Measurements from ENCODE around the gene CPNE1.

Gene CPNE1

DNA sequence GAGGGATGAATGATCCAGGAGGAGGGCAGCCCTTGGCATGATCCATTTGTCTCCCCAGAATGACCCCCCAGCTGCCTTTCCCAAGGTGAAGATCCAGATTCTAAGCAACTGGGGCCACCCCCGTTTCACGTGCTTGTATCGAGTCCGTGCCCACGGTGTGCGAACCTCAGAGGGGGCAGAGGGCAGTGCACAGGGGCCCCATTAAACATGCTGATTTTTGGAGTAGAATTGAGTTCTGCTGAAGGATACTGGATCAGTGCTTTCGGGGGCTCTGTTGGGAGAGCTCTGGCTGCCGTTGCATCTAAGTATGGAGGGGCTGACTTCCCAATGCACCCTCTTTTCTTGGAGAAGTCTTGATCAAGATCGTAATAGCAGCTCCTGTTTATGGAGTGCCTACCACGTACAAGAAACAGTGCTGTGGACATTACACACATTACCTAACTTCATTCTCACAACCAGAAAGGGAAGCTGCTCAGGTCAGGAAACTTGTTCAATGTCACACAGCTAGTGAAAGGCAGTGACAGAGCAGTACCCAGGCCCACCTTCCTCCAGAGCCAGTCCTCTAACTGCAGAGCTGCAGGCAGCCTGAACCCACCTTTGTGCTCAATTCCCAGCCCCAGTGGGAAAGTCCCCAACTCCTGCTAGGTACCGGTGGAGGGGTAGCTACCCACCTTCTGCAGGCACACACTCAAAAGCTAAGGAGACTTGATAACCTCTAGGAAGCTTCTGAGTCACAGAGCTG lies 43.7 kb downstream of the CPNE1 start:
- no peak for DNase-seq (ENCODE audit: low read depth)

DNA sequence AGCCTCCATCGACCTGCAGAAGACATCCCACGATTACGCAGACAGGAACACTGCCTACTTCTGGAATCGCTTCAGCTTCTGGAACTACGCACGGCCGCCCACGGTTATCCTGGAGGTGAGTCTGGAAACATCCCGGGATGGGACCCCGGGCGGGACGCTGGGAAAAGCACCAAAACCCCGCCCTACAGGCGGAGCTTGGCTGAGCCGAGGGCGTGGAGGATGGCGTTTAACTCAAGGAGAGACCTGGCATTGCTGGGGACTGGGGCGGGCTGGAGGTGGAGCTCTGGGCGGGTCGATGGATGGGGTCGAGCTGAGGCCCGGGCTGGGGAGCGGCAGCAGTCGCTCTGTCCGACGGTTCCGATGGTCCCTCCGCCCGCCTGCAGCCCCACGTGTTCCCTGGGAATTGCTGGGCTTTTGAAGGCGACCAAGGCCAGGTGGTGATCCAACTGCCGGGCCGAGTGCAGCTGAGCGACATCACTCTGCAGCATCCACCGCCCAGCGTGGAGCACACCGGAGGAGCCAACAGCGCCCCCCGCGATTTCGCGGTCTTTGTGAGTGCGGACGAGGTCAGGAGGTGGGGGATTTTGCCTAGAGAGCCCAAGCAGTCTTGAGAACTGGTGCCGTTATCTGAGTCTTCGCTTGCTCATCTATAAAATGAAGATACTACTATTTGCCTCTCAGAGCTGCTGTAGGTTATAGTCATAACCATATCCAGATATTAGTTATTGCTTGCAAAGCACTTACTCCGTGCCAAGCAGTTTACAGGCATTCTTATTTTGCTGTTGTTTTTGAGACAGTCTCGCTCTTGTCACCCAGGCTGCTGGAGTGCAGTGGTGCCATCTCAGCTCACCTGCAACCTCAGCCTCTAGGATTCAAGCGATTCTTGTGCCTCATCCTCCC lies 45.3 kb downstream of the CPNE1 start:
- peak; percentile 61 for DNase-seq (ENCODE audit: low read depth)

DNA sequence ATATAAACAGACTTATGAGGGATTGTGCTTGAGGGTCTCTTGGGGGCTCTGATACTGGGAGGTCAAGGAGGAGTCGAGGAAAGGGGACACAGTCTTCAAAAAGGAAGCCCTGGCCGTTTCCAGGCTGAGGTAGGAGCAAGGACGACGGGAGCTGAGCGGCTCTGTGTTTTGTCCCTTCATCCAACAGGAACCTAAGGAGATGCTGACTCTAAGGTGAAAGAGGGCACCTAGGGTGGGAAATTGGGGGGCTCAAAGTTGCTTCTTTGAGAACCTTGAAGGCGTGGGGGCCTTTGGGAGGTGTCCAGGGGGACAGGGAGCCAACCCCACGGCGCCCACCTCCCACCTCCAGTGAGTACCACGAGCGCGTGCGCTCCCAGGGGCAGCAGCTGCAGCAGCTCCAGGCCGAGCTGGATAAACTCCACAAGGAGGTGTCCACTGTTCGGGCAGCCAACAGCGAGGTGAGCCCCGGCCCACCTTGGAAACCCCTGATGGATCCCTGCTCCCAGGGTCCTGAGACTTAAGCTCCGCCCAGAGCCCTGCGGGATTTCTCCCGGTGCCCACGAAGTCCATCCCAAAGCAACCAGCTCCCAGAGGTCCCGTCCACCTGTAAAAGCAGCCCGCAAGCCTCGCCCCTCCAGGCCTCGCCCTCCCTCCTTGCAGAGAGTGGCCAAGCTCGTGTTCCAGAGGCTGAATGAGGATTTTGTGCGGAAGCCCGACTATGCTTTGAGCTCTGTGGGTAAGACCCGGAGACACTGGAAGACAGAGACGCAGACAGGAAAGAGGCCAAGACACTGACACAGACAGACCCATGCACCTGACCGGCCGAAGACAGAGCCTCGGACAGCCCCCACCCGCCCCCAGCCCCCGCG lies 46.2 kb downstream of the CPNE1 start:
- DNase-seq (ENCODE audit: low read depth), result no peak

DNA sequence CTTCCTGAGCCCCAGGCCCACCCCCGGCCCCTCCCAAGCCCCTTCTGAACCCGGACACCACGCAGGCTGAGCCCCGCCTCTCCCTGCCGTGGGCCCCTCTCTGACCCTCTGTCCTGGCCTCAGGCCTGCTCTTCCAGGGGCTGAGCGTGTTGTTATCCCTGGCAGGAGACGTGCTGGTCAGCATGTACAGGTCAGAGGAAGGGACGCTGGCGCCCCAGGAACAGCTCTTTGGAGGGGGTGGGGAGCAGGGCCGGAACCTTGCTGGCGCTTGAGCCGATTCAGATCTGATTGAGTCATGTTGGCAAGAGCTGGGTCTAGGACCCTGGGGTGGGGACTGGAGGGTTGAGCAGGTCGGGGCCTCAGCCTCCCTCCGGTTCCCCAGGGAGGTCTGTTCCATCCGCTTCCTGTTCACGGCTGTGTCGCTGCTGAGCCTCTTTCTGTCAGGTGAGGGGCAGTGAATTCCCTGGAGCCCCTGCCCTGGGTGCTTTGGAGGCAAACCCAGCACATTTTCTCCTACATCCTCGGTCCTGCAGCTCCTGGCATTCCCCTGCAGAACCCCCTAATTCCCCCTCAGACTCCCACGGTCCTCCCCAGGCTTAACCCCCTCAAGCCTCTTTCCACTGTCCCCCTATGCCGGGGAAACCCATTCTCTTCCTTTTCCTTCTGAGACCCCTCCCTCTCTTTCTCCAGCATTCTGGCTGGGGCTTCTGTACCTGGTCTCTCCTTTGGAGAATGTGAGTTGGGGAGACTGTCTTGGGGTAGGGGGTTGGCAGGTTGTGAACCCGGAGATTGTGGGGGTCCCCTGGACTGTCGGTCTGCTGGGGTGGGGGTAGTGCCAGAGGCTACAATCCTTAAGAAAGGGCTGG lies 47.1 kb downstream of the CPNE1 start:
- no peak for DNase-seq (ENCODE audit: low read depth)

DNA sequence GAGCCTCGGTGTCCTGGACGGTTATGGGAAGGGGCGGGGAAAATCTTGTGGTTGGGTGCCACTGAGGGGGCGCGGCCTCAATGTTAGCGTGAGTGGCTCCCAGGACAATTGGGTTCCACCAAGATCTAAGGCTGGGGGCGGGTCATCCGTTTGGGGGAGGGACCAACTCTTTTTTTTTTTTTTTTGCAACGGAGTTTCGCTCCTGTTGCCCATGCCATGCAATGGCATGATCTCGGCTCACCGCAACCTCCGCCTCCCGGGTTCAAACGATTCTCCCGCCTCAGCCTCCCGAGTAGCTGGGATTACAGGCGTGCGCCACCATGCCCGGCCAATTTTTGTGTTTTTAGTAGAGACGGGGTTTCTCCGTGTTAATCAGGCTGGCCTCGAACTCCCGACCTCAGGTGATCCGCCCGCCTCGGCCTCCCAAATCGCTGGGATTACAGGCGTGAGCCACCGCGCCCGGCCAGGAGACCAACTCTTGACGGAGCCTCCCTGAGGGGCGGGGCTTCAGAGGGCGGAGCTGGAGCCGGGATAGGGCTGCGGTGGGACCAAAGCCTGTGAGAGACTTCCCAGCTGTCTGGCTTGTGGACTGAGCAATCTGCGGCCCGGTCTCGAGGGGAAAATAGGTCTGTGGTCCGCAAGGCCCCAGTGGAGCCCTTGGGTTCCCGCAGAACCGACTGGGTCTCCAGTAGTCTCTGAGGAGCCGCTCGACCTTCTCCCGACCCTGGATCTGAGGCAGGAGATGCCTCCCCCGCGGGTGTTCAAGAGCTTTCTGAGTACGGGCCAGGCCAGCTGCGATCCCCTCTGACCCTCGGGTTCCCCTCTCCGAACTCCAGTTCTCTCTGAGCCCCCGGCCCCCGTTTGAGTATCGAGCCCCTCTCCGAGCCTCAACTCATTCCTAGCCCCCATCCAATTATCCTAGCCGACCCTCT lies 48.0 kb downstream of the CPNE1 start:
- no peak for DNase-seq (ENCODE audit: low read depth)

DNA sequence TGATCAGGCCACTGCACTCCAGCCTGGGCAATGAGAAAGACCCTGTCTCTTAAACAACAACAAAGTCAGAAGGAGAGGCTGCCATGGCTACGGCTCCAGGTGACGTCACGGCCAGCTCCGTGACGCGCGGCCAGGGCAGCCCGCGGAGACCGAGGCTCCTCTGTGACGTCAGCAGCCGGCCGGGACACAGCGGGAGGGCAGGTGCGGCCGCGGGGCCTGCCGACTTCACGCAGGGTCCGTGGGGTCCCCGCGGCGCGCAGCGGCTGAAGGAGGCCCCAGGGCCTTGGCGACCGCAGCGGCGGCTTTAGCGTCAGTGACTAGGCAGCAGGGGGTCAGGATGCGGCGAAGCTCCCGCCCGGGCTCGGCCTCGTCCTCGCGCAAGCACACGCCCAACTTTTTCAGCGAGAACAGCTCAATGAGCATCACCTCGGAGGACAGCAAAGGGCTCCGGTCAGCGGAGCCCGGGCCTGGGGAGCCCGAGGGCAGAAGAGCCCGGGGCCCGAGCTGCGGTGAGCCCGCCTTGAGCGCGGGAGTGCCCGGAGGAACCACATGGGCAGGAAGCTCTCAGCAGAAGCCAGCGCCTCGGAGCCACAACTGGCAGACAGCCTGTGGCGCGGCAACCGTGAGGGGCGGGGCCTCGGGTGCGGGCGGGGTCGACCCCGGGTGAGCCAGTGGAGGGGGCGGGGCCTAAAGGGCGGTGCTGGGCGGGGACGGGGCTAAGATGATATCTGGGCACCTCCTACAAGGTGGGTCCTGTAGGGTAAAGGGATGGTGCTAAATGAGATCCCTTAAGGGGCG lies 48.8 kb downstream of the CPNE1 start, which contains the start of gene SPAG4:
SPAG4 (plus strand) TSS at position 163 of the 798 bp plus-strand sequence; CDS start at position 338, 175 bp downstream.
- DNase-seq (ENCODE audit: low read depth), result peak; percentile 100

DNA sequence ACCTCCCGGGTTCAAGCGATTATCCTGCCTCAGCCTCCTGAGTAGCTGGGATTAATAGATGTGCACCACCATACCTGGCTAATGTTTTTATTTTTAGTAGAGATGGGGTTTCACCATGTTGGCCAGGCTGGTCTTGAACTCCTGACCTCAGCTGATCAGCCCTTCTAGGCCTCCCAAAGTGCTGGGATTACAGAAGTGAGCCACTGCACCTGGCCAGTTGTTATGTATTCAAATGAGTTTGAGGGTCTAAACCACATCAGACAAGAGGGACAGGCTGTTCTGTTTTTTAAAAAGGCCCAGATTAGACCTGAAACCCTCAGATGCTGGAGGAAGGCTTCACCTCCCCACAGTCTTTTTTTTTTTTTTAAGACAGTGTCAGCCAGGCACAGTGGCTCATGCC lies 53.2 kb downstream of the CPNE1 start:
- DNase-seq (ENCODE audit: low read depth), result no peak

DNA sequence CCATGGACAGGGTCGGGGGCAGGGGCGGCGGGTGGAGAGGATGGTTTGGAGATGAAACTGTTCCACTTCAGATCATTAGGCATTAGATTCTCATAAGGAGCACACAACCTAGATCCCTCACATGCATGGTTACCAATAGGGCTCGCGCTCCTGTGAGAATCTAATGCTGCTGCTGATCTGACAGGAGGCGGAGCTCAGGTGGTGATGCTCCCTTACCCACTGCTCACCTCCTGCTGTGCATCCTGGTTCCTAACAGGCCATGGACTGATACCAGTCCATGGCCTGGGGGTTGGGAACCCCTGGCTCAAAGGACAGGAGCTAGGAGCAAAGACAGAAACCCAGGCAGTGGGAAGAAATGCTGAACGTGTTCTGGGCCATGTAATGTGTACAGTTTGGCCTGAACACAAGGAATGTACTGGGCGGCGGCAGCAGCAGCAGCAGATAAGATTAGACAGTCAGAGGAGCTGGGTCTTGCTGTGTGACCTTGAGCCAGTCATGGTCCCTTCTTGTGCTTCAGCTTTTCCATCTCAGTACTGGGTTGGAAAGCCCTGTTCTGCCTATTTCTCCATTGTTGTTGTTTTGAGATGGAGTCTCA lies 53.8 kb downstream of the CPNE1 start:
- DNase-seq (ENCODE audit: low read depth), result no peak

DNA sequence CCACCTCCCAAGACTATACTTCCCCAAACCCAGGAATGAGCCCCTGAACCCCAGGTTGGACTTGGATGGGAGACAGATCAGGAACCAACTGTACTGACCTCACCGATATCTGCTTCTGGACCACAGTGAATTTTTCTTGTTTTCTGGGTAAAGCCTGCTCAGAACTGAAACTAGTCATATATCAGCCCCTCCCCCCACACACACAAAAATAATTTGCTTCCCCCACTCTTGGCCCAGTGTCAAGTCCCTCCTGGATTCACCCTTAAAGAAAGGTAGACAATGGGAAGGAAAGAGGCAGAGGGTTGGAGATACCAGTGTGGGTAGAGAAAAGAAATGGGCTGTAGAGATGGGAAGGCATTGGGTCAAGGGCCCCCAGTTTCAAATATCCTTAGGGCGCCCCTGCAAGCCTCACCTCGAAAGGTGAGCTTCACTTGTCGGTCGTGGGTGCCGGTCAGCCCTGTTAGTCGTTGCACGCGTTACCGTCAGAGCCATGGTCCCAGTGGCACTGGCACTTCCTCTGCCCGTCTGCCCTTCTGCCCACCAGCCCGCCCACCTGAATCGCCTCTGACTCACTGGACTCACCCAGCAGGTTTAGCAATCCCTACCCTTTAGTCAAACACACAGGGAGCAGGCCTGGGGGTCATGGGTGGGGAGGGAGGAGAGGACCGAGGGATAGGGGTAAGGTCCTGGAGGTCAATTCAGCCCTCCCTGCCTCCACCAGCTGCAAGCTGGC lies 57.5 kb downstream of the CPNE1 start:
- DNase-seq (ENCODE audit: low read depth), result no peak

DNA sequence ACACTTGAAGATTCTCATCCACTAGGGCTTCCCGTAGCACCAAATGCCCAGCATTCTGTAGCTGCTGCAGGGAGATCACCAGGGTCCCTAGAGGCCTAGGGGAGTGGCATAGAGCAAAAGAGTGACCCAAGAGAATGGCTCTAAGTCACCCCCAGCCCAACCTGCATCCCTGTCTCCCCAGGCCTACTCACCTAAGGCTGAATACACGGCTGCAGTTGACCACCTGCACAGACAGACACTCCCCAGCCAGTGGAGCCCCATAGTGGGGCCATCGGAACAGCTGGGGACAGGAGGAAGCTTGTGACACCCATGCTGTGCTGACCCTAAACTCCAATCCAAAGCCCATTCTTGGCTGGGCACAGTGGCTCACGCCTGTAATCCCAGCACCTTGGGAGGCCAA lies 58.6 kb downstream of the CPNE1 start:
- no peak for DNase-seq (ENCODE audit: low read depth)

DNA sequence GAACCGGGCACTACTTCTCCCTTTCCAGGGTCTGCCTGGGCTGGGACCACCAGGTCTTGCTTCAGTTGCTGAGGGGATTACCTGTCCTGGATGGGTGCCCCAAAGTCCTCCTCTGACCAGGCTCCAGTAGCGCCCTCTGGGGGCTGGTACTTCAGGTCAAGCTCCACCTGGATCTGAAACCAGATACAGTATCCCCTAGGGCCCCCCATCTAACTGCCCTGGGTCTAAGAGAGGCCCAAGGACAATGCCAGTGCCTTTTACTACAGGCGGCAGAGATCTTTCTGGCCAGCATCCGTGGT lies 60.3 kb downstream of the CPNE1 start:
- no peak for DNase-seq (ENCODE audit: low read depth)

DNA sequence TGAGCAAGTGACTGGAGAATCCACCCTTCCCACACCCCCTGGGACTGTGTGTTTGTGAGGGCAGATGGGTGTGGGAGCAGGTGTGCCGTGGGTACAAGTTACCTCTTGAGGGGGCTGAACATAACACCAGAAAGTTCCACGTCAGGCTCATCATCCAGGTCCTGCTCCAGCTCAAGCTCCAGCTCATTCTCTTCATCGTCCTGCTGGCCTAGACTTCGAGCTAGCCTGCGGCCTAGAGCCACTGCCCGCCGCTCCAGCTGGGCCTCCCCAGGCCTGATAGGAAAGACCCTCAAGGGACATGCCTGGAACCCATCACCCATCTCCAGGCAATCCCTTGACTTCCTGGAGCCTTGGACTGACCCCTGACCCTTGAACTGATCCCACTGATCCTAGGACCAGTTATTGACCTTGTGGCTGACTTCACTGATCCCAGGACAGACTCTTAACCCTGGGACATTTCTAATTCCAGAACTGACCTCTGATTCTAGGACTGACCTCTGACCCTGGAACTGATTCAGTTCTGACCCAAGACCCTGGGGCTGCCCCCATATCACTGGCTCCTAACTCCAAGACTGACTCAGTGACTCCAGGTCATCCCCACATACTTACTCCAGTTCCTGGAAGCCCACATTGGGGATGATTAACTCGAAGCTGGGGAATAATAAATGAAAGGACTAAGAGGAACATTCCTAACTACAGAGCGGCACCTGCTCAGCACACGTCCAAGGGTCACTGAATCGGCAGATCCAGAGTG lies 60.8 kb downstream of the CPNE1 start:
- DNase-seq (ENCODE audit: low read depth), result no peak

DNA sequence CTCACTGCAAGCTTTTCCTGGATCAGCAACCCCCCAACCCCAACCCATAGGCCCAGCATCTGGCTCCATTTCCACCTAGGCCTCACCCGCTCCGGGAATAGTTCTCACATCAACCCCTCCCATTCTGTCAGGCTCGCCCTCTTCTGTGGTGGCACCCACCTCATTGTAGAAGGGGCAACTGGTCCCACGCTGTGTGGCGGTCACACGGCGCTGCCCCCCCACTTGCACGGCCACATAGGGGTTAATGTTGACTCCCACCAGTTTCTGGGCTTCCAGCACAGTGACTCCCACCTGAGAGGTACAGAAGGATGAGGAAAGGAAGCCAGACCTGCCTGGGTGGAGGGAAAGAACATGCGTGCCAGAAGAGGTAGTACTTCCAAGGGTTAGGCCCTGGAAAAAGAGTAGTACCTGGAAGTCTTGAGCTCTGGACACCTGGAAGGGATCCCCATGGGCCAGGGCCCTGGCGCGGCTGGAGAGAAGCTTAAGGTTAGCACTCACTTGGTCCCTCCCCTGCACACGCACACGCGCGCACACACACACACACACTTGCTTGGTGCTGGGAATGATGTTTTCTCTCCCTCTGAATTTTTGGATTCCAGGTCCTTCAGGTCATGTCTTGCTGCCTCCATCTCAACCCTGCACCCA lies 61.7 kb downstream of the CPNE1 start:
- DNase-seq (ENCODE audit: low read depth), result no peak

DNA sequence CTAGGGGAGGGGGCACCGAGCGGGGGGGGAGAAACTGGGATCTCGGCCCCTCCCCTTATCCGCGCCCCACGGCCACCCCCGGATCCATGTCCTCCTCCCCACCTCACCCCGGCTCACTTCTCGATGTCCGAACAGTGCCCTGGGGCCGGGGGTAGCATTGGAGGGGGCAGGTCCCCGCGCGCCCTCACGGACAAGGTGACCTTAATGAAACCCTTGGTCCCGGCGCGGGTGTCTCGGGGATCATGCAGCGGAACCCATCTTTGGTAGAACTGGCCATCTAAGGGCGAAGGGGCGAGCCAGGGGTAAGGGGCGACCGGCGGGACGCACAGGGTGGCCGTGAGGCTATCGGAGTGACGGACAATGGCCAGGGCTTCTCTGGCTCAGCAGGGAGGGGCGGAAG lies 62.7 kb downstream of the CPNE1 start:
- DNase-seq (ENCODE audit: low read depth), result no peak

DNA sequence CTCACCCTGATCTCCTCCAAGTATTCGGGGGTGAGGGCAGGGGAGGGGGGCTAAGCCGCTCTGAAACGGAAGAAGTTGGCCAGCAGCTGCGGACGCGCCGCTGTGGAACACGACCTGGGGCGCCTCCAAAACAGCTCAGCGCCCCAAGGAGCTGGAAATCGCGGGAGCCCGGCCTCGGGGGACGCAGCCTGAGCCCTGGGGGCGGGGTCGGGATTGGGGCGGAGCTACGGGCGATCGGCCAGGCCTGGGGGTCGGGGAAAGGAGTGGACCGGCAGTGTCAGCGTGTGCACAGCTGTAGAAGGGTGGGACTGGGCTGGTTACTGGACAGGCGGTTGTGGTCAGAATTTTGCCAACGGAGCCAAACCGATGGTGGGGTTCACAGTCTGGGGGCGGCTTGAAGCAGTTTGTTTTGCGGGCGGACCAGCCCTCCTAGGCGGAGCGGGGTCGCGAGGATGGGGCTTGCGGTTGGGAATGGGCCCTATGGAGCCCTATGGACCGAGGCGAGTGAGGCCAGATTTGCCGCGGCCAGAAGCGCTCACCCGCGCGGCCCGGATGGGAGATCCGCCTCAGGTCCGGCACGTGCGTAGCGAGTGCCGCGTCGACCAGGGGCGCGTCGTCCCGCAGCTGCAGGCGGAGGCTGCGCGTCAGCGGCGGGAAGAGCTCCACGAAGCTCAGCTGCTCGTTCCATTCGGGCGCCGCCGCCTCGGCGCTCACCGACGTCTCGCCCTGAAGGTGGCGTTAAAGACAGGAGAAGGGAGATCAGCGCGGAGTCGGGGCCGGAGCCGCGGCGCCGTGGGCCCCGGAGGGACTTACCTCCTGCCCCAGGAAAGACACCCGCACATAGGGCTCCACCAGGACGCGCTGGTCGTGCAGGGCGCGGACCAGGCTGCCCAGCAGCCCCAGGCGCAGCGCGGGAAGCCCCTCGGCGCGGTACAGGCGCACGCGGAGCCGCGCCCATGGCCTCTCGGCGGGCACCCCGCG lies 63.4 kb downstream of the CPNE1 start:
- DNase-seq (ENCODE audit: low read depth), result no peak

All from stimulated activated CD8-positive, alpha-beta memory T cell treated with anti-CD3 and anti-CD28 coated beads, Interleukin-7, amount 100 ng/mL, for 24 hours (primary cell).